ENCODE results near the gene CCDC74A.
"Not testable (repeated sequence)": the region's sequence is repeated elsewhere in the genome, so short reads cannot be mapped to it uniquely, and the experiment has no call there.

CCDC74A gene

DNA sequence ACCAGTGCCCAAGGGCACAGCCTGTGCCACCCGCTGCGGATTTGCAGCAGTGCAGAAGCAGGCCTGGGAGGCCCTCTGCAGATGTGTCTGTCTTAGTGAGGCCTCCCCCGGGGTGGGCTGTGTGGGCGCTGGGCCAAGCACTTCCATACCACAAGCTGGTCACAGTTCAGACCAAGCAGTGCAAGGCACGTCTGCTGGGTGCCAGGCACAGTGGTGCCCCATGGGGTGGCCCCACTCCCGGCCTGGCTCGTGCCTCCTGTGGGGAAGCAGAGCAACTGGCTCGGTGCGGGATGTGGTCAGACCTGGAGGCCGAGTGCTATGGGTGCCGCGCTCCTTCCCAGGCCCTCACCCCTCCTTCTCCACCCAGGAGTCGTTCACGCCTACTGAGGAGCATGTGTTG lies 12.5 kb upstream of the CCDC74A start:
- Histone ChIP-seq H3K36me3 (ENCODE audit: insufficient read depth, low read length) (peaks cover 45% of the 10 kb centered on the region), H3K27ac (ENCODE audit: low read depth, low read length, poor library complexity, severe bottlenecking) (peak overlapping the region; percentile 40)
- H3K4me1 ChIP-seq (ENCODE audit: insufficient read depth, low read length, severe bottlenecking); H3F3A ChIP-seq (ENCODE audit: insufficient read depth, low read length); H4K20me1 ChIP-seq (ENCODE audit: insufficient read depth, low read length); H3K9ac ChIP-seq (ENCODE audit: low read length); H3K4me3 ChIP-seq (ENCODE audit: low read depth, low read length, poor library complexity, severe bottlenecking); H3K79me2 ChIP-seq (ENCODE audit: insufficient read depth, low read length); H3K9me3 ChIP-seq (ENCODE audit: low read length); H3K4me2 ChIP-seq (ENCODE audit: low read length); H2AFZ ChIP-seq (ENCODE audit: low read length); H3K9me2 ChIP-seq (ENCODE audit: low read depth, low read length); H3K27me3 ChIP-seq (ENCODE audit: insufficient read depth, low read length): not testable (repeated sequence)

DNA sequence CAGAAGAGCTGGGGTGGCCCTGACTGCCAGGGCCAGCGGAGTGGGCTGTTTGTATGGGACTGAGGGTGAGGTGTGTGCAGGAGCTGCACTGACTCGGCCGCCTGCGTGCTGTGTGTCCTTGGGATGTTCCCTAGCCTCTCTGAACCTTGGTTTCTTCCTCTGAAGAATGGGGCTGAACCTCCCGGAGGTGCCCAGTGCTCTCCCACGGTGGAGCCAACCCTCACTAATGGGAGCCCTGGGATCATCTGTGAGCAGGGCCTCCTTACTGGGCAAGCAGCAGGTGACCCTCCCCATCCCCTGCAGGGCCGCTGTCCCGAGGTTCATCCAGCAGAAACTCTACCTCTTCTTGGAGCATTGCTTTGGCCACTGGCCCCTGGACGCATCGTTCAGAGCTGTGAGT lies 11.7 kb upstream of the CCDC74A start:
- Histone ChIP-seq H3K27ac (ENCODE audit: low read depth, low read length, poor library complexity, severe bottlenecking) (no peak overlapping the region), H4K20me1 (ENCODE audit: insufficient read depth, low read length) (no peaks in the 10 kb centered on the region), H3K79me2 (ENCODE audit: insufficient read depth, low read length) (no peaks in the 10 kb centered on the region), H3K27me3 (ENCODE audit: insufficient read depth, low read length) (no peaks in the 10 kb centered on the region), H3K4me2 (ENCODE audit: low read length) (no peak overlapping the region), H3K9me2 (ENCODE audit: low read depth, low read length) (no peaks in the 10 kb centered on the region), H3K9ac (ENCODE audit: low read length) (no peak overlapping the region), H3K4me3 (ENCODE audit: low read depth, low read length, poor library complexity, severe bottlenecking) (no peak overlapping the region), H2AFZ (ENCODE audit: low read length) (no peak overlapping the region), H3K9me3 (ENCODE audit: low read length) (no peaks in the 10 kb centered on the region), H3K4me1 (ENCODE audit: insufficient read depth, low read length, severe bottlenecking) (peaks cover 5% of the 10 kb centered on the region), H3F3A (ENCODE audit: insufficient read depth, low read length) (no peaks in the 10 kb centered on the region), H3K36me3 (ENCODE audit: insufficient read depth, low read length) (peaks cover 51% of the 10 kb centered on the region)
- TF ChIP-seq EZH2 (IDR thresholded peaks at IDR 0.05; ENCODE audit: borderline replicate concordance, low read length): no peak
- TF ChIP-seq, protein P1, sequence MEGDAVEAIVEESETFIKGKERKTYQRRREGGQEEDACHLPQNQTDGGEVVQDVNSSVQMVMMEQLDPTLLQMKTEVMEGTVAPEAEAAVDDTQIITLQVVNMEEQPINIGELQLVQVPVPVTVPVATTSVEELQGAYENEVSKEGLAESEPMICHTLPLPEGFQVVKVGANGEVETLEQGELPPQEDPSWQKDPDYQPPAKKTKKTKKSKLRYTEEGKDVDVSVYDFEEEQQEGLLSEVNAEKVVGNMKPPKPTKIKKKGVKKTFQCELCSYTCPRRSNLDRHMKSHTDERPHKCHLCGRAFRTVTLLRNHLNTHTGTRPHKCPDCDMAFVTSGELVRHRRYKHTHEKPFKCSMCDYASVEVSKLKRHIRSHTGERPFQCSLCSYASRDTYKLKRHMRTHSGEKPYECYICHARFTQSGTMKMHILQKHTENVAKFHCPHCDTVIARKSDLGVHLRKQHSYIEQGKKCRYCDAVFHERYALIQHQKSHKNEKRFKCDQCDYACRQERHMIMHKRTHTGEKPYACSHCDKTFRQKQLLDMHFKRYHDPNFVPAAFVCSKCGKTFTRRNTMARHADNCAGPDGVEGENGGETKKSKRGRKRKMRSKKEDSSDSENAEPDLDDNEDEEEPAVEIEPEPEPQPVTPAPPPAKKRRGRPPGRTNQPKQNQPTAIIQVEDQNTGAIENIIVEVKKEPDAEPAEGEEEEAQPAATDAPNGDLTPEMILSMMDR (IDR thresholded peaks at IDR 0.05; ENCODE audit: low read length): no peak

DNA sequence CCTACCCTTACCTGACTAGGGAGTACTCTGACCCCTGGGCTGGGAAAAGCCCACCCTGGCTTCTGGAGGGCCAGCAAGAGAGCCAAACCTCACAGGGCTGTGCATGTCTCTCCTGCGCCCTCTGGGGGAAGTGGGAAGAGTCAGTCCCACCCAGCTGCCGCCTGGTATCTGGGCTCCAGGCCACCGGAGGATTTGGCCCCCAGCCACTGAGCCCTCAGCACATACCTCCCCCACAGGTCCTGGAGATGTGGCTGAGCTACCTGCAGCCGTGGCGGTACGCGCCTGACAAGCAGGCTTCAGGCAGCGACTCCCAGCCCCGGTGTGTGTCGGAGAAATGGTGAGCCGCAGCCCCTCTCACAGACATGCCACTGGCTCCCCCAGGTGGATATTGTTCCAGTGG lies 11.1 kb upstream of the CCDC74A start:
- not testable (repeated sequence) for H3K27me3 ChIP-seq (ENCODE audit: insufficient read depth, low read length); H3K27ac ChIP-seq (ENCODE audit: low read depth, low read length, poor library complexity, severe bottlenecking); H3F3A ChIP-seq (ENCODE audit: insufficient read depth, low read length); H2AFZ ChIP-seq (ENCODE audit: low read length); H3K4me1 ChIP-seq (ENCODE audit: insufficient read depth, low read length, severe bottlenecking); H3K79me2 ChIP-seq (ENCODE audit: insufficient read depth, low read length); H3K9ac ChIP-seq (ENCODE audit: low read length); H4K20me1 ChIP-seq (ENCODE audit: insufficient read depth, low read length); H3K4me2 ChIP-seq (ENCODE audit: low read length); H3K4me3 ChIP-seq (ENCODE audit: low read depth, low read length, poor library complexity, severe bottlenecking); H3K9me3 ChIP-seq (ENCODE audit: low read length); H3K9me2 ChIP-seq (ENCODE audit: low read depth, low read length)
- peaks cover 54% of the 10 kb centered on the region for H3K36me3 ChIP-seq (ENCODE audit: insufficient read depth, low read length)
- TF ChIP-seq, protein P1 (IDR thresholded peaks at IDR 0.05; ENCODE audit: low read length): peak; percentile 41

DNA sequence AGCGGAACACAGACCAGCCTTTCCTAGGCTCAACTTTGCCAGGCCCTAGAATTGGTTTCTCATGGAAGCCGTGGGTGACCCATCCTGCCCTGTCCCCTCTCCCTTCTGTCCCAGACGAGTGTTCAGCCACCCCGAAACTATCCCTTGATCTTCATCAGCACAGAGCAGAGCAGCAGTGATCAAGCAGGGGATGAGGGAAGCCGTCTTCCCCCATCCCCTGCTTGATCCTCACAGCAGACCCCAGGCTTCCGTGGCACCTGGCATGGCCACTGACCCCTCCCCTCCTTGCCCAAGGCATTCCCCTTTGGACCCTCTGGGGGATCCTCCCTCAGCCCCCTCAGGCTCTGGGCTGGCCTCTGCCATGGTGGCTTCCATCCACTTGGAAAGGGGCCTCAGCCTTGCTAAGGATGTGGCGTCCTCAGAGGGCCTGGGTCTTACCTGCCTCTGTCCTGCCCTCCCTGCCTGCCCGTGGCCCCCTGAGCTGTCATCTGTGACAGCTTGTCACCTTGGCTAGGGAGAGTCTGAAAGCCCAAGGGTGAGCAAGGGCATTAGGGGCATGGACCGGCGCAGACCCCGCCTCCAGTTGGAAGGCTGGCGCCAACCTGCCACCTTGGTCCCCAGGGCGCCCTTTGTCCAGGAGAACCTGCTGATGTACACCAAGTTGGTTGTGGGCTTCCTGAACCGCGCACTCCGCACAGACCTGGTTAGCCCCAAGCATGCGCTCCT lies 10.4 kb upstream of the CCDC74A start:
- no peak overlapping the region for H2AFZ ChIP-seq (ENCODE audit: low read length)
- no peaks in the 10 kb centered on the region for H3K79me2 ChIP-seq (ENCODE audit: insufficient read depth, low read length)
- no peaks in the 10 kb centered on the region for H3K9me3 ChIP-seq (ENCODE audit: low read length)
- peaks cover 58% of the 10 kb centered on the region for H3K36me3 ChIP-seq (ENCODE audit: insufficient read depth, low read length)
- no peaks in the 10 kb centered on the region for H3K27me3 ChIP-seq (ENCODE audit: insufficient read depth, low read length)
- H4K20me1 ChIP-seq (ENCODE audit: insufficient read depth, low read length): no peaks in the 10 kb centered on the region
- H3F3A ChIP-seq (ENCODE audit: insufficient read depth, low read length): no peaks in the 10 kb centered on the region
- TF ChIP-seq, protein P1 (IDR thresholded peaks at IDR 0.05; ENCODE audit: low read length): no peak
- no peak for TF ChIP-seq EZH2 (IDR thresholded peaks at IDR 0.05; ENCODE audit: borderline replicate concordance, low read length)
- no peak overlapping the region for H3K4me2 ChIP-seq (ENCODE audit: low read length)
- no peak overlapping the region for H3K9ac ChIP-seq (ENCODE audit: low read length)
- H3K9me2 ChIP-seq (ENCODE audit: low read depth, low read length): no peaks in the 10 kb centered on the region
- no peak overlapping the region for H3K4me3 ChIP-seq (ENCODE audit: low read depth, low read length, poor library complexity, severe bottlenecking)
- no peak overlapping the region for H3K27ac ChIP-seq (ENCODE audit: low read depth, low read length, poor library complexity, severe bottlenecking)
- H3K4me1 ChIP-seq (ENCODE audit: insufficient read depth, low read length, severe bottlenecking): peaks cover 5% of the 10 kb centered on the region

DNA sequence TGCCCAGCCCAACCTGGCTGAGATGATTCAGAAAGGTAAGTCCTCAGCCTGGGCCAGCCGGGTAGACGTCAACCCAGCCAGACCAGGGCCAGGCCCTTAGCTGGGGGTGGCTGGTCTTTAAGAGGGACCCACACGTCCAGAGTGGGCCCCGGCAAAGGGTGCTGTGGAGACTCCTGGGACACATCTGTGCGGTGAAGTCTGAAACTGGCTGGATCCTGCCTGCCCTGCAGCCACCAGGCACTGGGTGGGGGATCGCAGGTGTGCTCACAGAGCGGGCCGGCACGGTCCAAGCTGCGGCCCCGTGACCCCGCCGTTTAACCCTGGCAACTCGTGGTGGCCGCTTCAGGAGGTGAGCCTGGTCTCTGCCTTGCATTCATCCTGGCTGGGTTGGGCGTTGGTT lies 9.8 kb upstream of the CCDC74A start:
- peaks cover 52% of the 10 kb centered on the region for H3K36me3 ChIP-seq (ENCODE audit: insufficient read depth, low read length)
- H3K27ac ChIP-seq (ENCODE audit: low read depth, low read length, poor library complexity, severe bottlenecking); H3K9ac ChIP-seq (ENCODE audit: low read length); H3F3A ChIP-seq (ENCODE audit: insufficient read depth, low read length); H3K4me1 ChIP-seq (ENCODE audit: insufficient read depth, low read length, severe bottlenecking); H3K9me3 ChIP-seq (ENCODE audit: low read length); H3K4me2 ChIP-seq (ENCODE audit: low read length); H3K27me3 ChIP-seq (ENCODE audit: insufficient read depth, low read length); H4K20me1 ChIP-seq (ENCODE audit: insufficient read depth, low read length); H2AFZ ChIP-seq (ENCODE audit: low read length); H3K9me2 ChIP-seq (ENCODE audit: low read depth, low read length); H3K4me3 ChIP-seq (ENCODE audit: low read depth, low read length, poor library complexity, severe bottlenecking); H3K79me2 ChIP-seq (ENCODE audit: insufficient read depth, low read length): not testable (repeated sequence)
